Epithelial cell of esophagus (primary cell): ENCODE measurements around the gene CHCHD3.

Experiments
- DNase-seq: peaks from one replicate; pipeline ENCODE4 v3.0.0; 2010; ENCODE audit warnings: low read depth
- H3K4me3 ChIP-seq: 2 replicates; pipeline ENCODE4 v1.5.1; 2011; ENCODE audit warnings: mild to moderate bottlenecking, low read length, control low read depth
- CTCF ChIP-seq: IDR thresholded peaks from 2 replicates; pipeline ENCODE4 v1.5.1; 2011; ENCODE audit warnings: low read depth, mild to moderate bottlenecking, low read length, control low read depth, inconsistent platforms; ENCODE audit not compliant: insufficient read depth; ENCODE audit errors: missing control alignments

CHCHD3 gene

GRCh38 chr7:133050200-133050995, 31.5 kb downstream of the CHCHD3 start:
- DNase-seq: no peak
- H3K4me3 ChIP-seq: no peak overlapping the region
- TF ChIP-seq CTCF: no peak

GRCh38 chr7:133048589-133048988, 33.3 kb downstream of the CHCHD3 start:
- no peak for TF ChIP-seq CTCF
- no peak overlapping the region for H3K4me3 ChIP-seq
- no peak for DNase-seq

GRCh38 chr7:133047321-133047720, 34.6 kb downstream of the CHCHD3 start:
- TF ChIP-seq CTCF: no peak

GRCh38 chr7:133044722-133045473, 37.0 kb downstream of the CHCHD3 start:
- H3K4me3 ChIP-seq: no peak overlapping the region
- no peak for DNase-seq
- TF ChIP-seq CTCF: no peak

More at GRCh38 chr7:133047321-133047720, 34.6 kb downstream of the CHCHD3 start:
- no peak for DNase-seq
- no peak overlapping the region for H3K4me3 ChIP-seq

- H3K4me3 ChIP-seq: no peak overlapping the region
- no peak for TF ChIP-seq CTCF
- no peak for DNase-seq
Measured at GRCh38 chr7:133040674-133041073, 41.2 kb downstream of the CHCHD3 start.

GRCh38 chr7:133040178-133040577, 41.7 kb downstream of the CHCHD3 start:
- TF ChIP-seq CTCF: no peak
- DNase-seq: no peak
- H3K4me3 ChIP-seq: no peak overlapping the region
